ENCODE measurements around the gene NCAM1. TPM values are rescaled to one million over a fixed set of nuclear protein-coding genes. Genes with fewer than 3 reads are reported as not detected.

NCAM1 gene
- total RNA-seq, 1 donor from 2014 or later = 33.6 TPM

GRCh38 chr11:113091481-113091780 is 130.2 kb downstream of the NCAM1 start:
- no peaks in the 10 kb centered on the region for H3K27me3 ChIP-seq
- H3K4me1 ChIP-seq = no peaks in the 10 kb centered on the region
- H3K27ac ChIP-seq = no peak overlapping the region
- no peak overlapping the region for H3K4me3 ChIP-seq
- no peaks in the 10 kb centered on the region for H3K36me3 ChIP-seq
- intact Hi-C loops (cut with DNase I) = no loop called here
- H3K9me3 ChIP-seq = no peaks in the 10 kb centered on the region
- no peak for DNase-seq (ENCODE audit: extremely low spot score in 2 of 2)
- TF ChIP-seq POLR2AphosphoS5 (IDR thresholded peaks at IDR 0.05; ENCODE audit: insufficient read depth in 1 of 2, low read depth in 1 of 2) = no peak
- TF ChIP-seq CTCF (IDR thresholded peaks at IDR 0.05) = no peak
- TF ChIP-seq POLR2A (IDR thresholded peaks at IDR 0.05) = no peak

- no peaks in the 10 kb centered on the region for H3K27me3 ChIP-seq
- no peaks in the 10 kb centered on the region for H3K4me1 ChIP-seq
- intact Hi-C loops (cut with DNase I) = no loop called here
- no peaks in the 10 kb centered on the region for H3K36me3 ChIP-seq
- H3K4me3 ChIP-seq = no peak overlapping the region
- no peak for DNase-seq (ENCODE audit: extremely low spot score in 2 of 2)
- no peak for TF ChIP-seq POLR2AphosphoS5 (IDR thresholded peaks at IDR 0.05; ENCODE audit: insufficient read depth in 1 of 2, low read depth in 1 of 2)
- TF ChIP-seq CTCF (IDR thresholded peaks at IDR 0.05) = no peak
- TF ChIP-seq POLR2A (IDR thresholded peaks at IDR 0.05) = no peak
- no peak overlapping the region for H3K27ac ChIP-seq
- H3K9me3 ChIP-seq = no peaks in the 10 kb centered on the region
Measured at GRCh38 chr11:113096648-113097047, 135.4 kb downstream of the NCAM1 start.

DNA sequence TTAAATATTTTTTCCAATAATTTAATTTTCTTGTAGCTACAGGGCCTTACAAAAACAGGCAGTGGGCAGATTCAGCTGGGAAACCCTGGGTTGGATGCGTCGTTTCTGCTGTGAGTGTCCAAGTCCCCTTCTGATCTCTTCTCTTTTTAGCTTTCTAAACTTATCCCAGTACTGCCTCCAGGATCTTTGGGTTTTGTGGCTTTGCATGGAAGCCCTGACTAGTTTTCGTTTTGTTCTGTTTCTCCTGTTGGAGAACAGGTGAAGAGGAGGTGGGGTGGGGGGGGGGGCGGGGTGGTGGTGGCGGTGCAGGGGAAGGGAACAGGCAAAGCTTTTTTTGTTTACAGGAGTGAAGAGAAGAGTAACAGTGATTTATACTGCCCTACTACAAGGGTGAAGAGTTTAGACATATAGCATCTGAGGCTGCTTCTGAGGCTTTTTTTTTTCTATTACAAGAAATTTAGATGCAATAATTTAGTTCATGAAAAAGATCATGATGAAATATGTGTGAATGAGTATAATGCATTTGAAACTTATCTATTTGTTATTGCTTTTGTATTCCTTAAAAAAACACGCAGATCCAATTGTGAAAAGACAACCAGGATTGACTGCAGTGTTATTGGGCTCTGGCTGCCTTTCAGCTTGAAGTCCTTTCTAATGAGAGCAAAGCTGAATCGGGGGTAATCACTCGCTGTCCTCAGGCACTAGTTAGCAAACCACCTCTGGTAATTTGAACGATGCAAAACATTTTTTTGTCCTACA is 142.9 kb downstream of the NCAM1 start:
- intact Hi-C loops (cut with DNase I) = no loop called here
- H3K4me3 ChIP-seq = no peak overlapping the region
- no peaks in the 10 kb centered on the region for H3K27me3 ChIP-seq
- H3K4me1 ChIP-seq = no peaks in the 10 kb centered on the region
- no peaks in the 10 kb centered on the region for H3K36me3 ChIP-seq
- TF ChIP-seq POLR2A (IDR thresholded peaks at IDR 0.05) (no peak), POLR2AphosphoS5 (IDR thresholded peaks at IDR 0.05; ENCODE audit: insufficient read depth in 1 of 2, low read depth in 1 of 2) (no peak), CTCF (IDR thresholded peaks at IDR 0.05) (no peak)
- no peak for DNase-seq (ENCODE audit: extremely low spot score in 2 of 2)
- H3K9me3 ChIP-seq = no peaks in the 10 kb centered on the region
- no peak overlapping the region for H3K27ac ChIP-seq

DNA sequence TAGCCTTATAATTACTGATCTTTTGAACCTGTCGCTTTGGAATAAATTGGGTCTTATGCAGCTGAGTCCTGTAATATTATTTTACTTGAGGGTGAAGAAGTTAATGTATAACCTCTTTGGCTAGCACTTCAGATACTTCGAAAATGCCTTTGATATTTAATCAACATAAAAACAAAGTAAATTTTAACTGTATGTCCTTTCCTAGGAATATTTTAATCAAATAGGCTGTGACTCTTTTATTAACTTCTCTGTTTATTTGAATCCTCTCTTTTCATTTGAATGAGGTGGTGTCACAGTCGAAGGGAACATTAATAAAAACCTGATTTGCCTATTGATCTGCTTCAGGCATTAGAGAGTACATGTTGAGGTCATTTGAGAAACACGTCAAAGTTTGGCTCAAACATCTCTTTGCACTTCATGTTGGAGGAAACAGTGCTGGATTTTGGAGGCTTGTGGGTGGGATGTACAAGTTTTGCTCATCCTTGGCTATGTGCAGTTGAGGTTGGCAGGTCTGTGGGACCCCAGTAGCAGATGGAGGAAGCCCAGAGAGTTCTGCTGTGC is 143.6 kb downstream of the NCAM1 start:
- no peaks in the 10 kb centered on the region for H3K27me3 ChIP-seq
- no peaks in the 10 kb centered on the region for H3K9me3 ChIP-seq
- H3K4me1 ChIP-seq = no peaks in the 10 kb centered on the region
- DNase-seq (ENCODE audit: extremely low spot score in 2 of 2) = no peak
- TF ChIP-seq POLR2AphosphoS5 (IDR thresholded peaks at IDR 0.05; ENCODE audit: insufficient read depth in 1 of 2, low read depth in 1 of 2) (no peak), CTCF (IDR thresholded peaks at IDR 0.05) (no peak), POLR2A (IDR thresholded peaks at IDR 0.05) (no peak)
- no peak overlapping the region for H3K27ac ChIP-seq
- no peak overlapping the region for H3K4me3 ChIP-seq
- intact Hi-C loops (cut with DNase I) = no loop called here
- H3K36me3 ChIP-seq = no peaks in the 10 kb centered on the region

- Histone ChIP-seq H3K36me3 (no peaks in the 10 kb centered on the region), H3K27ac (no peak overlapping the region)
- intact Hi-C loops (cut with DNase I) = no loop called here
Measured at GRCh38 chr11:113105592-113105991, 144.4 kb downstream of the NCAM1 start.

More at GRCh38 chr11:113105592-113105991, 144.4 kb downstream of the NCAM1 start:
- Histone ChIP-seq H3K4me3 (no peak overlapping the region), H3K4me1 (no peaks in the 10 kb centered on the region), H3K9me3 (no peaks in the 10 kb centered on the region), H3K27me3 (no peaks in the 10 kb centered on the region)
- TF ChIP-seq CTCF (IDR thresholded peaks at IDR 0.05) (no peak), POLR2AphosphoS5 (IDR thresholded peaks at IDR 0.05; ENCODE audit: insufficient read depth in 1 of 2, low read depth in 1 of 2) (no peak), POLR2A (IDR thresholded peaks at IDR 0.05) (no peak)
- no peak for DNase-seq (ENCODE audit: extremely low spot score in 2 of 2)

Measured in vagina (tissue), 2 donors.